WTC11 (cell line): ENCODE data around the gene PWP1. TPM values are rescaled to one million over a fixed set of nuclear protein-coding genes. Genes with fewer than 3 reads are reported as not detected.

ENCODE experiments used
- ATAC-seq: fragments of 200-7000 bp; cut with Tn5 transposase; 2 replicates; pipeline ENCODE4 v1.10.0; 2021; ENCODE audit warnings: mild to moderate bottlenecking, moderate library complexity
- CTCF ChIA-PET: fragments of 300-600 bp; sonication (Branson Sonifier 250); formaldehyde crosslinking; loops from one replicate; lab custom pipeline; 2021; ENCODE audit warnings: antibody characterized with exemption; lab: Charles Lee
- POLR2A ChIA-PET: fragments of 350-600 bp; sonication (Branson Sonifier 250); formaldehyde crosslinking; loops from one replicate; lab custom pipeline; 2021; ENCODE audit warnings: antibody characterized with exemption; lab: Charles Lee
- DNase-seq: peaks from one replicate; pipeline ENCODE4 v3.0.0; 2021; ENCODE audit warnings: low spot score
- H3K27ac Mint-ChIP-seq: 2 replicates; pipeline ENCODE4 v1.8.0; 2021; ENCODE audit warnings: mixed read lengths
- H3K27me3 Mint-ChIP-seq: 2 replicates; pipeline ENCODE4 v1.8.0; 2021; ENCODE audit warnings: low read depth, mild to moderate bottlenecking, moderate library complexity, mixed read lengths
- H3K36me3 Mint-ChIP-seq: 2 replicates; pipeline ENCODE4 v1.8.0; 2021; ENCODE audit warnings: mixed read lengths
- H3K4me1 Mint-ChIP-seq: 2 replicates; pipeline ENCODE4 v1.8.0; 2022; ENCODE audit warnings: mixed read lengths
- H3K4me3 Mint-ChIP-seq: 2 replicates; pipeline ENCODE4 v1.8.0; 2021; ENCODE audit warnings: mild to moderate bottlenecking, moderate library complexity, mixed read lengths
- H3K9me3 Mint-ChIP-seq: 2 replicates; pipeline ENCODE4 v1.8.0; 2021; ENCODE audit warnings: mixed read lengths
- AFF4 ChIP-seq: sonication (generic); formaldehyde crosslinking; IDR thresholded peaks from 2 replicates; pipeline ENCODE4 v1.8.1; 2023; ENCODE audit warnings: mild to moderate bottlenecking, missing genetic modification reagents, borderline replicate concordance
- AR ChIP-seq: fragments of 250-450 bp; sonication (Bioruptor Pico); IDR thresholded peaks from 2 replicates; pipeline ENCODE4 v1.9.0; 2021; ENCODE audit warnings: mild to moderate bottlenecking
- CTCF ChIP-seq: fragments of 200-600 bp; IDR thresholded peaks from 2 replicates; pipeline ENCODE4 v1.8.0; 2022; ENCODE audit warnings: antibody characterized with exemption
- E2F1 ChIP-seq: sonication (generic); formaldehyde crosslinking; IDR thresholded peaks from 2 replicates; pipeline ENCODE4 v1.8.0; 2022; ENCODE audit warnings: mild to moderate bottlenecking, missing genetic modification reagents
- RELA ChIP-seq: sonication (generic); formaldehyde crosslinking; IDR thresholded peaks from 2 replicates; pipeline ENCODE4 v1.8.1; 2022; ENCODE audit warnings: missing genetic modification reagents, mild to moderate bottlenecking, borderline replicate concordance
- ZMAT4 ChIP-seq: fragments of 250-450 bp; sonication (Bioruptor Pico); IDR thresholded peaks from 2 replicates; pipeline ENCODE4 v1.9.0; 2021; ENCODE audit warnings: mild to moderate bottlenecking
- ZNF317 ChIP-seq: sonication (generic); formaldehyde crosslinking; IDR thresholded peaks from 2 replicates; pipeline ENCODE4 v1.8.1; 2023; ENCODE audit warnings: low read depth, mild to moderate bottlenecking, moderate library complexity, missing genetic modification reagents, borderline replicate concordance
- ZNF512 ChIP-seq: sonication (generic); formaldehyde crosslinking; IDR thresholded peaks from 2 replicates; pipeline ENCODE4 v1.8.1; 2022; ENCODE audit warnings: missing genetic modification reagents, borderline replicate concordance
- total RNA-seq: library from RNA; stranded (reverse); gene quantifications from 3 replicates; pipeline ENCODE4 v1.2.3, GENCODE V29; 2021

PWP1 gene
- total RNA-seq, 1 experiment from 2014 or later, result 54.2 TPM

GRCh38 chr12:107681836-107682820 is 3.5 kb upstream of the PWP1 start:
- Mint-ChIP-seq H3K27ac (no peak overlapping the region), H3K36me3 (no peaks in the 10 kb centered on the region), H3K4me1 (peaks cover 14% of the 10 kb centered on the region), H3K27me3 (peaks cover 18% of the 10 kb centered on the region), H3K9me3 (0 out of 2 replicates have a peak, but pooled peaks cover 4% of the 10 kb centered on the region), H3K4me3 (no peak overlapping the region)
- CTCF ChIA-PET, result interaction anchor here (1.1 to 4.0 kb wide), 3 partner anchors 11 to 203 kb away, joined by 3 to 42 read pairs (median 4); no protein-coding TSS in a partner anchor
- ATAC-seq (no peak), DNase-seq (no peak)
- POLR2A ChIA-PET, result no interaction called here
- TF ChIP-seq ZNF317 (CRISPR knock-in tag) (no peak), CTCF (no peak), AFF4 (CRISPR knock-in tag) (no peak), RELA (CRISPR knock-in tag) (no peak), ZMAT4 (no peak), ZNF512 (no peak), E2F1 (CRISPR knock-in tag) (no peak), AR (CRISPR knock-in tag) (no peak)
